K562 (cell line): Measurements from ENCODE around the gene PEX19. TPM values are rescaled to one million over a fixed set of nuclear protein-coding genes. Genes with fewer than 3 reads are reported as not detected.

ENCODE experiments used
- HMG20B ChIP-seq: fragments of 250-450 bp; sonication (Bioruptor Pico); IDR thresholded peaks from 2 replicates; pipeline ENCODE4 v1.5.0; 2021; ENCODE audit warnings: mild to moderate bottlenecking
- KLF1 ChIP-seq: fragments of 450-650 bp; IDR thresholded peaks from 2 replicates; pipeline ENCODE4 v1.6.1; 2016; ENCODE audit warnings: missing genetic modification characterization, missing compliant biosample characterization
- KLF13 ChIP-seq: fragments of 450-650 bp; IDR thresholded peaks from 2 replicates; pipeline ENCODE4 v1.6.1; 2016; ENCODE audit warnings: missing genetic modification characterization, low read depth, mild to moderate bottlenecking, missing compliant biosample characterization, moderate library complexity, borderline replicate concordance
- MAFK ChIP-seq: IDR thresholded peaks from 2 replicates; pipeline ENCODE4 v1.6.1; 2011; ENCODE audit warnings: low read length, improper control_type of control experiment
- MYC ChIP-seq, 2 experiments: fragments of 250-450 bp in 1 of 2; sonication (Bioruptor Pico) in 1 of 2; IDR thresholded peaks; 2 replicates each; pipeline versions ENCODE4 v1.5.1 to v1.6.1; 2012 to 2021; ENCODE audit warnings: low read depth in 2 of 2, borderline replicate concordance in 1 of 2, improper control_type of control experiment in 1 of 2, low read length in 1 of 2, mild to moderate bottlenecking in 1 of 2, moderate library complexity in 1 of 2
- RBM14 ChIP-seq: fragments of 200-400 bp; formaldehyde crosslinking; IDR thresholded peaks from 2 replicates; pipeline ENCODE4 v1.6.1; 2018; ENCODE audit warnings: low read depth, mild to moderate bottlenecking, low read length, moderate library complexity, borderline replicate concordance; ENCODE audit not compliant: insufficient read depth
- RNF2 ChIP-seq: sonication (generic); IDR thresholded peaks from 2 replicates; pipeline ENCODE4 v1.6.1; 2016
- SP2 ChIP-seq: IDR thresholded peaks from 2 replicates; pipeline ENCODE4 v1.6.1; 2011; ENCODE audit warnings: mild to moderate bottlenecking, low read depth, low read length, moderate library complexity; ENCODE audit not compliant: poor library complexity, severe bottlenecking; ENCODE audit errors: extremely low read depth
- ZFX ChIP-seq: sonication (generic); formaldehyde crosslinking; IDR thresholded peaks from 2 replicates; pipeline ENCODE4 v1.8.0; 2022; ENCODE audit warnings: mild to moderate bottlenecking, missing genetic modification reagents, moderate library complexity
- ZNF197 ChIP-seq: fragments of 200-800 bp; sonication (Bioruptor generic); IDR thresholded peaks from 2 replicates; pipeline ENCODE4 v1.6.1; 2016; ENCODE audit warnings: low read depth, missing genetic modification characterization, missing compliant biosample characterization
- ZNF586 ChIP-seq: fragments of 450-650 bp; formaldehyde crosslinking; conservative IDR thresholded peaks from 2 replicates; pipeline ENCODE4 v1.4.0; 2020; ENCODE audit warnings: mild to moderate bottlenecking, moderate library complexity
- polyA plus RNA-seq, 8 experiments: library from polyadenylated mRNA; depleted of rRNA in 4 of 8; stranded (reverse) in 5 of 8; unstranded in 3 of 8; fragments of >200 nt; fragmentation: Nextera tagmentation in 2 of 8; fragmentation: Illumina TruSeq in 1 of 8; extraction: Ambion mirVana in 2 of 8; extraction: Trizol in 1 of 8; gene quantifications; 2 replicates each; pipeline versions ENCODE4 v1.2.1 to v1.2.3, GENCODE V29; 2011 to 2014; ENCODE audit warnings: inconsistent platforms in 1 of 8, missing spikeins in 1 of 8
- total RNA-seq, 7 experiments: library from RNA; depleted of rRNA in 6 of 7; stranded (reverse); fragments of >200 nt in 6 of 7; fragmentation: Illumina TruSeq in 2 of 7; extraction: Trizol in 2 of 7; gene quantifications; 2 replicates each; pipeline versions ENCODE4 v1.2.1 to v1.2.3, GENCODE V29; 2011 to 2021; ENCODE audit warnings: low replicate concordance in 1 of 7
- TF ChIP-seq, protein P1 (sequence below): fragments of 450-650 bp; IDR thresholded peaks from 2 replicates; pipeline ENCODE4 v1.6.1; 2016; ENCODE audit warnings: borderline replicate concordance
- TF ChIP-seq, protein P2 (sequence below), 3 experiments: fragments of 200-800 bp in 1 of 3; fragments of 250-450 bp in 1 of 3; fragments of 450-650 bp in 1 of 3; sonication (Bioruptor Pico) in 1 of 3; sonication (Bioruptor generic) in 1 of 3; formaldehyde crosslinking in 1 of 3; IDR thresholded peaks; 2 replicates each; pipeline versions ENCODE4 v1.6.1 to v1.8.0; 2016 to 2022; ENCODE audit warnings: mild to moderate bottlenecking in 2 of 3, missing genetic modification characterization in 2 of 3, missing compliant biosample characterization in 1 of 3, moderate library complexity in 1 of 3
- TF ChIP-seq, protein P3 (sequence below): IDR thresholded peaks from 3 replicates; pipeline ENCODE4 v1.6.1; 2011; ENCODE audit warnings: borderline replicate concordance, mild to moderate bottlenecking, moderate library complexity; ENCODE audit not compliant: insufficient read length; ENCODE audit errors: extremely low read depth
- TF ChIP-seq, protein P4 (sequence below): fragments of 250-450 bp; sonication (Bioruptor Pico); IDR thresholded peaks from 2 replicates; pipeline ENCODE4 v1.5.0; 2020; ENCODE audit warnings: mild to moderate bottlenecking

The PEX19 gene
- total and polyA plus RNA-seq, 9 of the 15 experiments (the other 6 are each of a cell fraction or from before 2014, with no cell fraction given): 32.5 to 103 (median 59.8) TPM

DNA sequence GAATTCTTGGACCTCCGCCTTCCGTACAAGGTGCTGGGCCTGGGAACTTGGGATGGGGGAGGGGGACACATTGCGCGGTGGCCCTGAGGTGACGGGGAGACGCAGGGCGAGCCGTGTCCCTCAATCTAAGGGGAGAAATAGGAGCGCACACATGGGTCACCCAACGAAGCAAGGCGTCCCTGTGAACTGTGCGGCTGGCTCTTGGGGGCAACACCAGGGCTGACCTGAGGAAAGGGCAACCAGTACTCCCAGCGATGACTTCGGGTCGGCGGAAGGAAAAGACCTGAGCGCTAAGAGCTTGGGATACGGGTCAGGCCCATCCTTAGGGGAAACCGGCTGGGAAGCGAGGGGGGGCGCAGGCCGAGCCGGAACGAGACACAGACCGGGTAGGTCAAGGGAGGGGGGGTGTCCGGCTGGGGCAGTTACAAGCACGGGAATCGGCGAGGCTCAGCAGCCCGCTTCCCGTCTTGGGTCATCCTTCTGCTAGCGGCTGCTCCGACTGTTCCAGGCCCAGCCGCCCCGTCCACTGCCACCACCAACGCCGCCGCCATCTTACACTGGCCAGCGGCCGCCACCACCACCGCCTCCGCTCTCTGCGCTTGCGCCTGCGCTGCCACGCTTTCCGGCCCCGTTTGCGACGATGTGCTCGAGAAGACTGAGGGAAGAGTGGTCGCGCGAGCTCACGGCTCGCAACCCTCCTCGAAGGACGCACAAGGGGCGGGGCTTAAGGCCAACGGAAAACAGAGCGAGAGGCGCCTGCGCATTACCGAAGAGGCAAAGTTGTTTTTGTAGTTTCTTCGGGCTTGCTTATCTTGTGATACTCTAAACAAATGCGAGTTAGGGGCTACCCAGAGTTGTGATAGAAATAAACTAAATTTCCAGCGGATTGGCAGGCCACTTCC, 22.8 kb downstream of the PEX19 start, which contains the start of gene DCAF8 (continued):
- TF ChIP-seq ZFX (CRISPR knock-in tag) (peak; percentile 100), HMG20B (CRISPR knock-in tag) (no peak), MAFK (no peak), SP2 (no peak), ZNF586 (CRISPR knock-in tag) (no peak), KLF1 (tag) (no peak), ZNF197 (no peak), RNF2 (no peak), MYC (IDR thresholded peaks at IDR 0.05; ENCODE audit: low read depth, low read length) (peak; percentile 54), MYC (CRISPR knock-in tag; IDR thresholded peaks at IDR 0.05; ENCODE audit: borderline replicate concordance, low read depth) (peak; percentile 80; the same call in 1 of the 2 replicates), KLF13 (tag) (no peak), RBM14 (no peak)
- TF ChIP-seq, protein P1, sequence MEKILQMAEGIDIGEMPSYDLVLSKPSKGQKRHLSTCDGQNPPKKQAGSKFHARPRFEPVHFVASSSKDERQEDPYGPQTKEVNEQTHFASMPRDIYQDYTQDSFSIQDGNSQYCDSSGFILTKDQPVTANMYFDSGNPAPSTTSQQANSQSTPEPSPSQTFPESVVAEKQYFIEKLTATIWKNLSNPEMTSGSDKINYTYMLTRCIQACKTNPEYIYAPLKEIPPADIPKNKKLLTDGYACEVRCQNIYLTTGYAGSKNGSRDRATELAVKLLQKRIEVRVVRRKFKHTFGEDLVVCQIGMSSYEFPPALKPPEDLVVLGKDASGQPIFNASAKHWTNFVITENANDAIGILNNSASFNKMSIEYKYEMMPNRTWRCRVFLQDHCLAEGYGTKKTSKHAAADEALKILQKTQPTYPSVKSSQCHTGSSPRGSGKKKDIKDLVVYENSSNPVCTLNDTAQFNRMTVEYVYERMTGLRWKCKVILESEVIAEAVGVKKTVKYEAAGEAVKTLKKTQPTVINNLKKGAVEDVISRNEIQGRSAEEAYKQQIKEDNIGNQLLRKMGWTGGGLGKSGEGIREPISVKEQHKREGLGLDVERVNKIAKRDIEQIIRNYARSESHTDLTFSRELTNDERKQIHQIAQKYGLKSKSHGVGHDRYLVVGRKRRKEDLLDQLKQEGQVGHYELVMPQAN: peak; percentile 56; the same call in 1 of the 2 replicates
- TF ChIP-seq, protein P2, sequence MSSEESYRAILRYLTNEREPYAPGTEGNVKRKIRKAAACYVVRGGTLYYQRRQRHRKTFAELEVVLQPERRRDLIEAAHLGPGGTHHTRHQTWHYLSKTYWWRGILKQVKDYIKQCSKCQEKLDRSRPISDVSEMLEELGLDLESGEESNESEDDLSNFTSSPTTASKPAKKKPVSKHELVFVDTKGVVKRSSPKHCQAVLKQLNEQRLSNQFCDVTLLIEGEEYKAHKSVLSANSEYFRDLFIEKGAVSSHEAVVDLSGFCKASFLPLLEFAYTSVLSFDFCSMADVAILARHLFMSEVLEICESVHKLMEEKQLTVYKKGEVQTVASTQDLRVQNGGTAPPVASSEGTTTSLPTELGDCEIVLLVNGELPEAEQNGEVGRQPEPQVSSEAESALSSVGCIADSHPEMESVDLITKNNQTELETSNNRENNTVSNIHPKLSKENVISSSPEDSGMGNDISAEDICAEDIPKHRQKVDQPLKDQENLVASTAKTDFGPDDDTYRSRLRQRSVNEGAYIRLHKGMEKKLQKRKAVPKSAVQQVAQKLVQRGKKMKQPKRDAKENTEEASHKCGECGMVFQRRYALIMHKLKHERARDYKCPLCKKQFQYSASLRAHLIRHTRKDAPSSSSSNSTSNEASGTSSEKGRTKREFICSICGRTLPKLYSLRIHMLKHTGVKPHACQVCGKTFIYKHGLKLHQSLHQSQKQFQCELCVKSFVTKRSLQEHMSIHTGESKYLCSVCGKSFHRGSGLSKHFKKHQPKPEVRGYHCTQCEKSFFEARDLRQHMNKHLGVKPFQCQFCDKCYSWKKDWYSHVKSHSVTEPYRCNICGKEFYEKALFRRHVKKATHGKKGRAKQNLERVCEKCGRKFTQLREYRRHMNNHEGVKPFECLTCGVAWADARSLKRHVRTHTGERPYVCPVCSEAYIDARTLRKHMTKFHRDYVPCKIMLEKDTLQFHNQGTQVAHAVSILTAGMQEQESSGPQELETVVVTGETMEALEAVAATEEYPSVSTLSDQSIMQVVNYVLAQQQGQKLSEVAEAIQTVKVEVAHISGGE (CRISPR knock-in tag; IDR thresholded peaks at IDR 0.05): peak in 1 of 3 experiments; percentile 63; a peak in 2 of 6 replicates
- TF ChIP-seq, protein P3, sequence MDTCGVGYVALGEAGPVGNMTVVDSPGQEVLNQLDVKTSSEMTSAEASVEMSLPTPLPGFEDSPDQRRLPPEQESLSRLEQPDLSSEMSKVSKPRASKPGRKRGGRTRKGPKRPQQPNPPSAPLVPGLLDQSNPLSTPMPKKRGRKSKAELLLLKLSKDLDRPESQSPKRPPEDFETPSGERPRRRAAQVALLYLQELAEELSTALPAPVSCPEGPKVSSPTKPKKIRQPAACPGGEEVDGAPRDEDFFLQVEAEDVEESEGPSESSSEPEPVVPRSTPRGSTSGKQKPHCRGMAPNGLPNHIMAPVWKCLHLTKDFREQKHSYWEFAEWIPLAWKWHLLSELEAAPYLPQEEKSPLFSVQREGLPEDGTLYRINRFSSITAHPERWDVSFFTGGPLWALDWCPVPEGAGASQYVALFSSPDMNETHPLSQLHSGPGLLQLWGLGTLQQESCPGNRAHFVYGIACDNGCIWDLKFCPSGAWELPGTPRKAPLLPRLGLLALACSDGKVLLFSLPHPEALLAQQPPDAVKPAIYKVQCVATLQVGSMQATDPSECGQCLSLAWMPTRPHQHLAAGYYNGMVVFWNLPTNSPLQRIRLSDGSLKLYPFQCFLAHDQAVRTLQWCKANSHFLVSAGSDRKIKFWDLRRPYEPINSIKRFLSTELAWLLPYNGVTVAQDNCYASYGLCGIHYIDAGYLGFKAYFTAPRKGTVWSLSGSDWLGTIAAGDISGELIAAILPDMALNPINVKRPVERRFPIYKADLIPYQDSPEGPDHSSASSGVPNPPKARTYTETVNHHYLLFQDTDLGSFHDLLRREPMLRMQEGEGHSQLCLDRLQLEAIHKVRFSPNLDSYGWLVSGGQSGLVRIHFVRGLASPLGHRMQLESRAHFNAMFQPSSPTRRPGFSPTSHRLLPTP: no peak
- TF ChIP-seq, protein P4, sequence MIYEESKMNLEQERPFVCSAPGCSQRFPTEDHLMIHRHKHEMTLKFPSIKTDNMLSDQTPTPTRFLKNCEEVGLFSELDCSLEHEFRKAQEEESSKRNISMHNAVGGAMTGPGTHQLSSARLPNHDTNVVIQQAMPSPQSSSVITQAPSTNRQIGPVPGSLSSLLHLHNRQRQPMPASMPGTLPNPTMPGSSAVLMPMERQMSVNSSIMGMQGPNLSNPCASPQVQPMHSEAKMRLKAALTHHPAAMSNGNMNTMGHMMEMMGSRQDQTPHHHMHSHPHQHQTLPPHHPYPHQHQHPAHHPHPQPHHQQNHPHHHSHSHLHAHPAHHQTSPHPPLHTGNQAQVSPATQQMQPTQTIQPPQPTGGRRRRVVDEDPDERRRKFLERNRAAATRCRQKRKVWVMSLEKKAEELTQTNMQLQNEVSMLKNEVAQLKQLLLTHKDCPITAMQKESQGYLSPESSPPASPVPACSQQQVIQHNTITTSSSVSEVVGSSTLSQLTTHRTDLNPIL (CRISPR knock-in tag): no peak
